Central memory CD8-positive, alpha-beta T cell (primary cell): ENCODE measurements around the gene TBX1.

Experiments
- ATAC-seq: fragments of 150-1000 bp; cut with Tn5 transposase; replicated peaks from 2 replicates; pipeline ENCODE4 v1.10.0; 2022; ENCODE audit warnings: mild to moderate bottlenecking, moderate FRiP score, moderate number of reproducible peaks; ENCODE audit not compliant: poor library complexity, severe bottlenecking; ENCODE audit errors: extremely low read depth
- DNase-seq, 2 donors: peaks; one replicate each; pipeline ENCODE4 v3.0.0; 2021; ENCODE audit warnings: low spot score in 2 of 2
- H3K27ac Mint-ChIP-seq: one replicate; pipeline ENCODE4 v1.8.0; 2022; ENCODE audit warnings: low read depth, mild to moderate bottlenecking, moderate library complexity, mixed read lengths
- H3K27me3 Mint-ChIP-seq: one replicate; pipeline ENCODE4 v1.8.0; 2022; ENCODE audit warnings: mixed read lengths
- H3K36me3 Mint-ChIP-seq: one replicate; pipeline ENCODE4 v1.8.0; 2022; ENCODE audit warnings: mild to moderate bottlenecking, moderate library complexity, mixed read lengths; ENCODE audit not compliant: insufficient read depth
- H3K4me1 Mint-ChIP-seq: one replicate; pipeline ENCODE4 v1.8.0; 2022; ENCODE audit warnings: mixed read lengths
- H3K4me3 Mint-ChIP-seq: one replicate; pipeline ENCODE4 v1.8.0; 2022; ENCODE audit warnings: mild to moderate bottlenecking, moderate library complexity, mixed read lengths
- H3K9me3 Mint-ChIP-seq: one replicate; pipeline ENCODE4 v1.8.0; 2022; ENCODE audit warnings: mixed read lengths

The TBX1 gene

DNA sequence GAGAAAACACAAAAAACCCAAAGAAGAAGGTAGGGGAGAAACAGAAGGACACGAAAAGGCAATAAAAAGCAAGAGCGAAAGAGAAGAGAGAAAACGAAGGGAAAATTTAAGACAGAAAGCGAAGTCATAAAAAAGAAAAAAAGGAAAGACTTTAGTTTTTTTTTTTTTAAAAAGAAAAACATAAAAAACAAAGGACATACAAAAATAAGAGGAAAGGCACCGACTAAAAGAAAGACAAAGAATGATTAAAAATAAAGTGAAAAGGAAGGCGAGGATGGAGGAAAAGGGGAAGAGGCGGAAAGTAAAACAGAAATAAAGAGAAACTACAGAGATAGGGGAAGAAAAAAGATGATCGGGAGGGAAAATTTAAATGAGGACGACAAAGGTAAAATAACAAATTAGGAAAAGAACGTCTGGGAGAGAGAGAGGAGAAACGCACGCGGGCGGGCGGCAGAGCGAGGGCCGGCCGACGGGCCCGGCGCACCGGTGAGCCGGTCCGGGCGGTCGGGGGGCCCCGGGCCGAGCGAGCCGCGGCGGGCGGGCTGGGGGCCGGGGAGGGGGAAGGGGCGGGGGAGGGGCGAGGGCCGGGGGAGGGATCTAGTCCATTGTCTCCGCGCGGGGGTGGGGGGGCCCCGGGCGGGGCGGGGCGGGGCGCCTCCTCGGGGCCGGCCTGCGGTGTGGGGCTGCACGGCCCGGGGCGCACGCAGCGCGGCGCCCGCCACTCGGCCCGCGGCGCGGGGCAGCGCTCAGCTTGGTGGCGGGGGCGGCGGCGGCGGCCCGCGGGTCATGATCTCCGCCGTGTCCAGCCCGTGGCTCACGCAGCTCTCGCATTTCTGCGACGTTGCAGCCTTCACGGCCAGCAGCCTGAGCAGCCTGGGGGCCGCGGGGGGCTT, at the start of gene TBX1:
Gene TBX1, plus strand, starts transcription at position 721 of the 893 bp plus-strand sequence. Its CDS starts 66 bp downstream, at position 787.
- DNase-seq (no peak), ATAC-seq (no peak)
- Mint-ChIP-seq H3K4me1 (peaks cover 30% of the 10 kb centered on the region), H3K36me3 (peaks cover 6% of the 10 kb centered on the region), H3K4me3 (peak within 1 kb of the TSS; percentile 79), H3K27me3 (peaks cover 91% of the 10 kb centered on the region), H3K9me3 (no peaks in the 10 kb centered on the region), H3K27ac (peak within 1 kb of the TSS; percentile 49)

DNA sequence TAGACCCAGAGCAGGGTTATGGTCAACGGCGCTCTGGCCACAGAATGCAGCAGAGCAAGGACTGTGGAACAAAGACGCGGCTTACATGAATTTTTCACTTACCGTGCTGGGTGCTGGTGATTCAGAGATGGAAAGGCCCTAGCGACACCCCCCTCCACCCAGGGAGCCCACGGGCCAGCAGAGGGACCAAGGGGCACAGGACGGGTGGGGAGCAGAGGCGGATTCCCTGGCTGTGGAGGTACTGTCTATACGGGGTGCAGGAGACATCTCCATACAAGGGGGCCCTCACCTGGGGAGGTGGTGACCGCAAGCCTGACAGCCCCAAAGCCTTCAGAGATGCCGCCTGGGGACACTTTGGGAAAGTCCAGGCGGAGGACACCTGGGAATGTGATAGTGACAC, 47.3 kb upstream of the TBX1 start:
- Mint-ChIP-seq H3K27ac (no peak overlapping the region), H3K36me3 (peaks cover 2% of the 10 kb centered on the region), H3K4me3 (peak overlapping the region; percentile 65), H3K27me3 (peaks cover 15% of the 10 kb centered on the region), H3K9me3 (no peaks in the 10 kb centered on the region), H3K4me1 (no peaks in the 10 kb centered on the region)
- ATAC-seq = no peak
- DNase-seq = no peak

DNA sequence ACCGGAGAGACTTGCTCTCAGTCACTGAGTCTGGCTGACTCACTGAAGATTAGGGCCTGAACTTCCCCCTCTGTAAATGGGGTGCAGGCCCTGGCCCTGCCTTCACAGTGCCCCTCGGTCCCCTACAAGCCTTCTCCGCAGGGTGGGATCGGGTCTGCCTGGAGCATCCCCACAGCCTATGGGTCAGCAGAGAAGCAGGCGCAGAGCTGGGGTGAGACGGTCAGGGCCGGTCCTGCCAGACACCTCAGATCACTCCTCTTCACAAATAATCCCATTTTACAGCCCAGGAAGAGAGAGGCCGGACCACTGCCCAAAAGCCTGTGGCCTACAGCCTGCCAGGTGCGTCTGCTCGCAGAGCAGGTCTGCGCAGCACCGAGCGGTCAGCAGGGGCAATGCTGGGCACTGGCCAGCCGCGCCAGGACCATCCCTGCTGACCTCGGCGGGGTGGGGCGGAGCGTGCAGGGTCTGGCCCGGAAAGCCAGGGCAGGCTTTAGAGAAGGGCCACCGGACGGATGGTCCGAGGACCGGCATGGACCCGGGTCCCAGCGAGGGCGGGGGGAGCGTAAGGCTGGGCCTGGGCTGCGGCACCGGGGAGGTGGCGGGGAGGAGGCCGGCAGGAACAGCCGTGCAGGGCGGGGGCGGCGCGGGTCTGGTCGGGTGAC, 46.8 kb upstream of the TBX1 start:
- Mint-ChIP-seq H3K27ac (no peak overlapping the region), H3K27me3 (peaks cover 15% of the 10 kb centered on the region)
- ATAC-seq = no peak

DNA sequence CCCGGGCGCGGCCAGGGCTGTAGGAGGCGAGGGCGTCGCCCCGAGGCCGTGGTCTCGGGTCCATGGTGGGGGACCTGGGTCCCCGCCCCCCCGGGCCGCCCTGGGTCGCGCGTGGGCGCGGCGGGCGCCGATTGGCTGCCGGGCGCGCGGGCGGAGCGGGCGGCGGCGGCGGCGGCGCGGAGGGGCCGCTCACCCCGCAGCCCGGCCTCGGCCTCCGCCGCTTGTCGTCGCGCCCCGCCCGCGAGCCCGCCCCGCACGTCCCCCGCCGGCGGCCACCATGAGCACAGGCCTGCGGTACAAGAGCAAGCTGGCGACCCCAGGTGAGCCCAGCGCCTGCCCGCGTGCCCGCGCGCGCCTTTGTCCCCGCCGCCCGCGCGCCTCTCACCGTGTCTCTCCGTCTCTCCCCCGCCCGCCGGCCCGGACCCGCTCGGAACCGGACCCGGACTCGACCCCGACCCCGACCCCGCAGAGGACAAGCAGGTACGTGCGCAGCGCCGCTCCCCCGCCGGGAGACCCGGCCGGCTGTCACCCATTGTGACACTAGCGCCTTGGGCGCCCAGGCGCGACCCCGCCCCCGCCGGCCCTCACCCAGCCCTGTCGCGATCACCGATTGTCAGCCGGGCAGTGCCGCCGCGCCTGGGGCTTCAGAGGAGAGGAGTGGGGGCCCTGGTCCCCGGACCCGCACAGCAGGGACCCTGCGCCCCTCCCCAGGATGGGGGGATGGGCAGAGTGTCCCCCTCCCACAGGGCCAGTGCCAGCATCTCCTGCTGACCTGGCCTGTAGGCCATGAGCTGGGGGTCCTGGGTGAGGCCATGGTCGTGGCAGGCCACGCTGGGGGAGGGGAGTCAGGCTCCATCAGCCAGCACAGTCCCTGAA, 46.0 kb upstream of the TBX1 start, which contains the start of gene SEPTIN5:
Gene SEPTIN5, plus strand, starts transcription at position 192 of the 876 bp plus-strand sequence. Its CDS starts 86 bp downstream, at position 278.
- no peaks in the 10 kb centered on the region for H3K4me1 Mint-ChIP-seq
- no peaks in the 10 kb centered on the region for H3K9me3 Mint-ChIP-seq
- H3K27ac Mint-ChIP-seq = no peak within 1 kb of the TSS
- H3K4me3 Mint-ChIP-seq = peak within 1 kb of the TSS; percentile 65
- ATAC-seq = no peak
- H3K27me3 Mint-ChIP-seq = peaks cover 21% of the 10 kb centered on the region
- H3K36me3 Mint-ChIP-seq = peaks cover 2% of the 10 kb centered on the region
- DNase-seq = no peak

More for the DNA sequence above, 46.8 kb upstream of the TBX1 start:
- no peak for DNase-seq
- H3K4me3 Mint-ChIP-seq = peak overlapping the region; percentile 65
- H3K4me1 Mint-ChIP-seq = no peaks in the 10 kb centered on the region
- no peaks in the 10 kb centered on the region for H3K9me3 Mint-ChIP-seq
- H3K36me3 Mint-ChIP-seq = peaks cover 2% of the 10 kb centered on the region

DNA sequence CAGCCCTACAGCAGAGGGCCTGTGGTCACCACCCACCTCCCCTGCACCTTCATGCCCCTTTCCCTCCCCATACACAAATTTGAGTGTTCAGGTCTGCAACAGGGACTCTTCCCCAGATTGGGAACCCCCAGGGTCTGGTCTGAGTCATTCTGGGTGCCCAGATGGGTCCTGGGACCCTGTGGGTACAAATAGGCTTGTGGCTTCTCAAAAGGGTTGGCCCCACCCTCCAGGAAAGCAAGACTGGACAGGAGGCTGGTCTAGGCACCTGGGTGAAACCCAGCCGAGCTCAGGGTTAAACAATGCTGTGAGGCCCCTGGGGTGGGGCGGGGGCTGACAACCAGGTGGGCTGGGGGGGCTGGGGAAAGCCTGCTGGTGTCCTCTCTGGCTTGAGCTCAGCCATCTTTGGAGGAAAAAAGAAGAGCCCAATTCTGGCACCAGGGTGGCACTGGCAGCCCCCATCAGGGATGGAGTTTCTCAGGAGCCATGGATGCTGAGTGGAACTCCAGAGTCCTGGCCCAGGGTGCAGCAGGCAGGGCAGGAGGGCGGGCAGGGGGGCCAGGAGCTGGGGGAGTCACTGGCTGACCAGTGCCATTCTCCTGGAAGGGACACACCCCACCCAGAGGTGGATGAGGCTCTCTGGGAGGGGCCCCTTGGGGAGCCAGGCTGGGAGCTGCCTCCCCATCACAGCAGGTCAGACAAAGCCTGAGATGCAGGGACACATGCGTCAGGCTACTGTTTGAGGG, 45.2 kb upstream of the TBX1 start:
- DNase-seq = no peak
- Mint-ChIP-seq H3K27ac (no peak overlapping the region), H3K27me3 (peaks cover 29% of the 10 kb centered on the region), H3K9me3 (no peaks in the 10 kb centered on the region), H3K36me3 (peaks cover 2% of the 10 kb centered on the region), H3K4me1 (no peaks in the 10 kb centered on the region), H3K4me3 (peak overlapping the region; percentile 46)
- no peak for ATAC-seq

DNA sequence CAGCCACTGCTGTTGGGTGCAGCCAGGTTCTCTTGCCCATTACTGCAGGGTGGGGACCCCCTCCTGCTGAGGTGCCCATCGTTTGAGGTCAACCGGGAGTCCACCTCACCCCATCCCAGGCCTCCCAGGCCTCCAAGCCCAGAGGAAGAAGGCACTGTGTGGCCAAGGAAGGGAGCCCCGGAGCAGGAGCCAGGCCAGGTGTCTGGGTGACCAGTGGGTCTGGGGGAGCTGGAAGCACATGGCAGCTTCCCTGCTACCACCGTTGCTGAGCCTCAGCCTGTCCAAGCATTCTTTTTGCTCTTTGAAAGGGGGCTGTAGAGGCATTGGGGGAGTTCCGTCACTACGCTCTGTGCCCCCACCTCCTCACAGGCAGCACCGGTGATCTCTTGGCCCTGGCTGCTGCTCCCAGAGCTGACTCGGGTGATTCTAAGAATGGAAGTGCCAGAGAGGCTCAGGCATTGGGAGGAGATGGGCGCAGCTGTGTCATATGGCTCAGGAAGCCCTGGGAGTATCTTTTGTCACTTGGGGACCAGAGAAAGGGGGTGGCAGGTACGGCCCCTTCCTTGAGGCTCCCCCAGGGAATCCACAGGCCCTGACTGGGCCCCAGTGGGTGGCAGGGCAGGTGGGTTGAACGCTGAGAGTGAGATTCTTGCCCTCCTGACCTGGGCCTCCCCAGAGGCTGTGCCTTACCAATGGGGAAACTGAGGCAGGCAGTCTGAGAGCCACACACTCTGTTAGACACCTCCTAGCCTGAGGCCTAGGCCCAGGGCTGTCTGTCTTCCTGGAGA, 44.3 kb upstream of the TBX1 start:
- Mint-ChIP-seq H3K27me3 (peaks cover 38% of the 10 kb centered on the region), H3K4me1 (no peaks in the 10 kb centered on the region), H3K4me3 (peak overlapping the region; percentile 73), H3K36me3 (peaks cover 2% of the 10 kb centered on the region), H3K27ac (no peak overlapping the region), H3K9me3 (no peaks in the 10 kb centered on the region)
- ATAC-seq (no peak), DNase-seq (no peak)

DNA sequence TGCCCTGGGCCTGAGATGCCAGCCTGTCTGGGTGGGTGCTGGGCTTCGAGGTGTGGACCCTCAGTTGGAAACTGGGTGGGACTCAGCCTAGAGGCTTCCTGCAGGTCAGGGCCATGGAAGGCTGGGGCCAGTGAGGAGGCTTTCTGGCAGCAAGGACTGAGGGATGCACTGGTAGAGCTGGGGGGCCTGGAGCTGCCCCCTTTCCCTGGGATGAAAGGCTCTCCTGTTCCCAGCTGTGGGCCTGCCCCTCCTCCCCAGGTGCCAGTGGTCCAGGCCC, 43.8 kb upstream of the TBX1 start:
- Mint-ChIP-seq H3K27ac (no peak overlapping the region), H3K4me3 (peak overlapping the region; percentile 73), H3K9me3 (no peaks in the 10 kb centered on the region), H3K27me3 (peaks cover 43% of the 10 kb centered on the region), H3K36me3 (peaks cover 2% of the 10 kb centered on the region), H3K4me1 (no peaks in the 10 kb centered on the region)
- DNase-seq (no peak), ATAC-seq (no peak)

DNA sequence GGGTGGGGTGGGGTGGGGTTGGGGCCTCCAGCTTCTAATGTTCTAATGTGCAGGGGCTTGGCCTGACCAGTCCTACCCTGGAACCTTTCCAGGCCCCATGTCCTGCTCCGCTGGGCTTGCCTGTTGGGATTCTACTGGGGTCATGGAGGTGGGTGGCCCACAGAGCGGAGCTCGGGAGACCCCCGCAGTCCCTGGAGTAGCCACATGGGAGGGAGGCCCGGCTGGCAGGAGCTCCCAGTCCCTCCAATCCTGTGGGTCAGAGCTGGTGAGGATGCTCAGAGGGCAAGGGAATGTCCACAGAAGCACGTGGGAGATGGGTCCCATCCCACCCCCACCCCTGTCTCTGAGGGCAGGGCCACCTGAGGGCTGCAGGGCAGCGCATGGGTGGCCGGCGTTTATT, 43.4 kb upstream of the TBX1 start:
- Mint-ChIP-seq H3K4me1 (no peaks in the 10 kb centered on the region), H3K4me3 (peak overlapping the region; percentile 73), H3K36me3 (peaks cover 2% of the 10 kb centered on the region), H3K27ac (no peak overlapping the region), H3K9me3 (no peaks in the 10 kb centered on the region), H3K27me3 (peaks cover 43% of the 10 kb centered on the region)
- ATAC-seq (no peak), DNase-seq (no peak)

DNA sequence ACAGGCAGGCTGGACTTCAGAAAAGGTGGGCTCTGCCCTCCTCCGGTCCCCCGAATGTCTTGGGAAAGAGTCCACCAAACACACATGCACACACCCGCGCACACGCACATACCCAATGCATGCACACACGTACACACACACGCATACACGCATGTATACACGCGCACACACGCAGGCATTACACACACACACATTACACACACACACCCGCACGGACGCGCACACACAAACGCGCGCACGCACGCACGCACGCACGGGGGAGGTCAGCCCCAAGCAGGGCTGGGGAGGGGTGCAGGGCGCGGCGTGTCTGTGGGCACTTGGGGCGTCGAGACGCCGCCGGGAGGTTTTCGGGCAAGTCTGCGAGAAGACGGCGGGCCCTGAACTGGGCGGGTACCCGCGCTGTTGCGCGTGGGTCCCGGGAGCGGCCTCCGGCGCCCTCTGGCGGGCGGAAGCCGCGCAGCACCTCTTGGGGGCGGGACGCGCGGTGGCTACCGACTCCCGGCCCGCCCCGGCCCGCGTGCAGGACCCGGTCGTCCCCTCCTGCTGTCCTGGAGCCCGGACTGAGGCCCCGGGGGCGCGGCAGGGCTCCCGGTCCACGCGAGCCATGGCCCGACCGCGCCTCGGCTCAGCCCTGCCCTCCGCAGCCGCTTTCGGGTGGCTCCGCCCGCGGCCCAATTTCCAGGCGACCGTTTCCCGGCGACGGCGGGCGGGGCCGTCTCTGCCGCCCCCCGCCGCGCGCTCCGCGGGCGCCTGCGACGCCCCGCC, 42.7 kb upstream of the TBX1 start:
- ATAC-seq (peak; percentile 90), DNase-seq (peak; percentile 68 to 78)
- H3K27ac Mint-ChIP-seq = no peak overlapping the region
- H3K4me3 Mint-ChIP-seq = peak overlapping the region; percentile 73
- peaks cover 43% of the 10 kb centered on the region for H3K27me3 Mint-ChIP-seq
- H3K36me3 Mint-ChIP-seq = peaks cover 2% of the 10 kb centered on the region
- H3K9me3 Mint-ChIP-seq = no peaks in the 10 kb centered on the region
- no peaks in the 10 kb centered on the region for H3K4me1 Mint-ChIP-seq

DNA sequence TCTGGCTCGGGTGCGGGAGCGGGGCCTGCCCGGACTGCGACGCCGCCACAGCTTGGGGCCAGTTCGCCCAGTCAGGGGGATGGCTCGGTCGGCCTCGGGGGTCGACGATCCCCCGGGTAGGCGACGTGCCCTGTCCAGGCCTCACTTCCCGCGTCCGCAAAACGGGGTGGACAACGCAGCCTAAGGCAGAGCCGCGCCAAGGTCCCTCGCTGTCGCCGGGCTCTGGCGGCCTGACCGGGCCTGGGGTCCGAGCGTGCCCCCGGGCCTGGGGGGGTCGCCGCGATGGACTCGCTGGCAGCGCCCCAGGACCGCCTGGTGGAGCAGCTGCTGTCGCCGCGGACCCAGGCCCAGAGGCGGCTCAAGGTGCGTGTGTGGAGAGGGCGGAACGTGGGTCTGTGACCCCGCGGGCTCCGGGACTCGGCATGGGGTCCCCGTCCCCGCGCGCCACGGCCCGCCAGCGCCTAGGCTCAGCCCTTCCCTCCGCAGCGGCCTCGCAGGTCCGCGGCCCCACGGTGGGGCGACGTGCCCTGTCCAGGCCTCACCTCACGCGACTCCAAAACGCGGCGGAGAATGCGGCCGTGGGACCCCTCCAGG, 42.0 kb upstream of the TBX1 start:
- no peak overlapping the region for H3K27ac Mint-ChIP-seq
- H3K4me1 Mint-ChIP-seq = no peaks in the 10 kb centered on the region
- ATAC-seq (no peak), DNase-seq (no peak)
- no peaks in the 10 kb centered on the region for H3K9me3 Mint-ChIP-seq
- peaks cover 39% of the 10 kb centered on the region for H3K27me3 Mint-ChIP-seq
- no peak overlapping the region for H3K4me3 Mint-ChIP-seq
- peaks cover 2% of the 10 kb centered on the region for H3K36me3 Mint-ChIP-seq
